ENCODE data around the gene KCNQ4.

The KCNQ4 gene

GRCh38 chr1:40783001-40783905 is at the start of gene KCNQ4:
KCNQ4 (plus strand) TSS chr1:40783787; CDS start chr1:40784094, 307 bp downstream.
- DNase-seq, result peak; percentile 68

- no peak for DNase-seq
Measured at GRCh38 chr1:40734882-40735628, 48.5 kb upstream of the KCNQ4 start.

- DNase-seq, result no peak
Measured at GRCh38 chr1:40736085-40736531, 47.5 kb upstream of the KCNQ4 start.

- no peak for DNase-seq
Measured at GRCh38 chr1:40738831-40739230, 44.8 kb upstream of the KCNQ4 start.

- DNase-seq, result no peak
Measured at GRCh38 chr1:40739455-40740008, 44.1 kb upstream of the KCNQ4 start.

- no peak for DNase-seq
Measured at GRCh38 chr1:40740039-40740996, 43.3 kb upstream of the KCNQ4 start.

GRCh38 chr1:40740997-40741736 is 42.4 kb upstream of the KCNQ4 start:
- no peak for DNase-seq

- DNase-seq, result no peak
Measured at GRCh38 chr1:40742363-40743061, 41.1 kb upstream of the KCNQ4 start.

- no peak for DNase-seq
Measured at GRCh38 chr1:40743452-40743851, 40.1 kb upstream of the KCNQ4 start.

- no peak for DNase-seq
Measured at GRCh38 chr1:40743860-40744259, 39.7 kb upstream of the KCNQ4 start.

GRCh38 chr1:40745176-40745575 is 38.4 kb upstream of the KCNQ4 start:
- DNase-seq, result no peak

GRCh38 chr1:40746344-40747090 is 37.1 kb upstream of the KCNQ4 start:
- no peak for DNase-seq

- DNase-seq, result no peak
Measured at GRCh38 chr1:40748841-40749718, 34.5 kb upstream of the KCNQ4 start.

- no peak for DNase-seq
Measured at GRCh38 chr1:40749817-40750216, 33.8 kb upstream of the KCNQ4 start.

- DNase-seq, result no peak
Measured at GRCh38 chr1:40750451-40750908, 33.1 kb upstream of the KCNQ4 start.

- no peak for DNase-seq
Measured at GRCh38 chr1:40751802-40752201, 31.8 kb upstream of the KCNQ4 start.

GRCh38 chr1:40753142-40753882 is 30.3 kb upstream of the KCNQ4 start:
- DNase-seq, result no peak

GRCh38 chr1:40754201-40754600 is 29.4 kb upstream of the KCNQ4 start:
- no peak for DNase-seq
